ENCODE results near the gene MYEOV. TPM values are rescaled to one million over a fixed set of nuclear protein-coding genes. Genes with fewer than 3 reads are reported as not detected.

Gene MYEOV
- total and polyA plus RNA-seq, 2 of the 8 experiments (the other 6 are each of a cell fraction or from before 2014, with no cell fraction given) = 0.44 to 0.67 TPM

- TF ChIP-seq POU5F1 (IDR thresholded peaks at IDR 0.05; ENCODE audit: low read depth, low read length) (no peak), RXRA (IDR thresholded peaks at IDR 0.05; ENCODE audit: insufficient read depth, low read depth, low read length) (no peak), GABPA (IDR thresholded peaks at IDR 0.05; ENCODE audit: borderline replicate concordance, insufficient read depth, low read length) (no peak), TBP (IDR thresholded peaks at IDR 0.05; ENCODE audit: low read depth, low read length) (no peak), TEAD4 (IDR thresholded peaks at IDR 0.05; ENCODE audit: low read depth, low read length) (no peak), KDM1A (IDR thresholded peaks at IDR 0.05; ENCODE audit: borderline replicate concordance, low read length) (no peak), HDAC2 (IDR thresholded peaks at IDR 0.05; ENCODE audit: borderline replicate concordance in 1 of 2, low read depth in 2 of 2, low read length in 2 of 2) (no peak), E2F6 (IDR thresholded peaks at IDR 0.05) (no peak), ASH2L (IDR thresholded peaks at IDR 0.05; ENCODE audit: low read length) (no peak), CTCF (IDR thresholded peaks at IDR 0.05; ENCODE audit: control extremely low read depth in 1 of 3, insufficient read depth in 1 of 3, low read depth in 1 of 3, low read length in 3 of 3) (no peak)
Observed at GRCh38 chr11:69319255-69320106, 25.5 kb downstream of the MYEOV start (continued).

Data from H1 (cell line).